A549 (cell line): Measurements from ENCODE around the gene CFAP119. TPM values are rescaled to one million over a fixed set of nuclear protein-coding genes. Genes with fewer than 3 reads are reported as not detected.

Source experiments
- ATAC-seq, 2 experiments: fragments of 200-7000 bp in 1 of 2; fragments of >200 bp in 1 of 2; cut with Nextera tagmentation in 1 of 2; cut with Tn5 transposase in 1 of 2; 3 replicates each; pipeline versions ENCODE4 v1.8.0 to v1.9.1; 2018 to 2020; ENCODE audit warnings: mild to moderate bottlenecking in 1 of 2, moderate library complexity in 1 of 2
- CTCF ChIA-PET: fragments of 300-600 bp; sonication (Branson Sonifier 250); formaldehyde crosslinking; extraction: SDS; loops from one replicate; lab custom pipeline; 2021; ENCODE audit warnings: antibody characterized with exemption, inconsistent platforms; lab: Yijun Ruan, JAX
- POLR2A ChIA-PET: fragments of 350-600 bp; formaldehyde crosslinking; extraction: SDS; loops from one replicate; lab custom pipeline; 2021; ENCODE audit warnings: antibody characterized with exemption, inconsistent platforms; lab: Yijun Ruan, JAX
- DNase-seq, 2 experiments: peaks; one replicate each; pipeline versions ENCODE4 v3.0.0 to v3.0.0-alpha.2; 2011 to 2016; ENCODE audit warnings: low read depth in 1 of 2, low spot score in 1 of 2
- FAIRE-seq: peaks from 2 replicates; lab custom pipeline; 2011; peaks lifted over from hg19 to GRCh38; lab: Jason Lieb, UNC
- H3K27ac ChIP-seq, 2 experiments: fragments of >200 bp; sonication (Bioruptor Twin); formaldehyde crosslinking; 3 replicates each; pipeline ENCODE4 v1.5.1; 2016 to 2017
- H3K4me1 ChIP-seq: fragments of >200 bp; sonication (Bioruptor Twin); formaldehyde crosslinking; 3 replicates; pipeline ENCODE4 v1.6.1; 2016
- H3K4me2 ChIP-seq: fragments of >200 bp; sonication (Bioruptor Twin); formaldehyde crosslinking; 3 replicates; pipeline ENCODE4 v1.6.1; 2016
- H3K4me3 ChIP-seq: fragments of >200 bp; sonication (Bioruptor Twin); formaldehyde crosslinking; 3 replicates; pipeline ENCODE4 v1.5.1; 2016
- H3K9me3 ChIP-seq: fragments of >200 bp; sonication (Bioruptor Twin); formaldehyde crosslinking; 3 replicates; pipeline ENCODE4 v1.6.1; 2016
- ATOH8 ChIP-seq: fragments of 250-450 bp; sonication (Bioruptor Pico); IDR thresholded peaks from 2 replicates; pipeline ENCODE4 v1.5.0; 2020; ENCODE audit warnings: low read depth, mild to moderate bottlenecking, moderate library complexity
- BHLHE40 ChIP-seq: IDR thresholded peaks from 2 replicates; pipeline ENCODE4 v1.6.1; 2012; ENCODE audit warnings: low read depth, low read length, inconsistent platforms
- CHD4 ChIP-seq: fragments of 200-600 bp; sonication (generic); IDR thresholded peaks from 2 replicates; pipeline ENCODE4 v1.6.1; 2016; ENCODE audit warnings: antibody characterized with exemption, mild to moderate bottlenecking, borderline replicate concordance
- CTCF ChIP-seq: fragments of >200 bp; sonication (Bioruptor Twin); formaldehyde crosslinking; IDR thresholded peaks from 3 replicates; pipeline ENCODE4 v1.5.1; 2016
- EP300 ChIP-seq, 2 experiments: fragments of >200 bp; sonication (Bioruptor Twin); formaldehyde crosslinking; IDR thresholded peaks; 2 replicates in 1 of 2; 3 replicates in 1 of 2; pipeline ENCODE4 v1.6.1; 2016 to 2017
- ESRRA ChIP-seq: fragments of 150-350 bp; IDR thresholded peaks from 2 replicates; pipeline ENCODE4 v1.6.1; 2014; ENCODE audit warnings: mild to moderate bottlenecking, low read length, borderline replicate concordance
- FOSB ChIP-seq: fragments of 250-450 bp; sonication (Bioruptor Pico); IDR thresholded peaks from 2 replicates; pipeline ENCODE4 v1.5.0; 2020; ENCODE audit warnings: mild to moderate bottlenecking, moderate library complexity
- FOSL2 ChIP-seq, 2 experiments: fragments of 450-650 bp in 1 of 2; fragments of >200 bp in 1 of 2; sonication (Bioruptor Twin) in 1 of 2; formaldehyde crosslinking; IDR thresholded peaks; 2 replicates each; pipeline versions ENCODE4 v1.5.0 to v1.6.1; 2016 to 2020; ENCODE audit warnings: mild to moderate bottlenecking in 1 of 2, moderate library complexity in 1 of 2
- FOXS1 ChIP-seq: fragments of 250-450 bp; sonication (Bioruptor Pico); IDR thresholded peaks from 2 replicates; pipeline ENCODE4 v1.5.0; 2020; ENCODE audit warnings: mild to moderate bottlenecking, moderate library complexity
- HDAC2 ChIP-seq: fragments of 200-600 bp; sonication (generic); IDR thresholded peaks from 2 replicates; pipeline ENCODE4 v1.6.1; 2016
- HES2 ChIP-seq: fragments of >200 bp; sonication (Bioruptor Twin); formaldehyde crosslinking; IDR thresholded peaks from 2 replicates; pipeline ENCODE4 v1.6.1; 2016
- HEYL ChIP-seq: fragments of 250-450 bp; sonication (Bioruptor Pico); IDR thresholded peaks from 2 replicates; pipeline ENCODE4 v1.8.0; 2021; ENCODE audit warnings: mild to moderate bottlenecking, moderate library complexity
- HOXA7 ChIP-seq: fragments of 250-450 bp; sonication (Bioruptor Pico); IDR thresholded peaks from 2 replicates; pipeline ENCODE4 v1.5.0; 2020; ENCODE audit warnings: mild to moderate bottlenecking, moderate library complexity
- KDM1A ChIP-seq: fragments of 200-600 bp; sonication (generic); IDR thresholded peaks from 2 replicates; pipeline ENCODE4 v1.6.1; 2016; ENCODE audit warnings: low read depth, mild to moderate bottlenecking
- KDM5A ChIP-seq: fragments of 200-600 bp; sonication (generic); IDR thresholded peaks from 2 replicates; pipeline ENCODE4 v1.6.1; 2016; ENCODE audit warnings: antibody characterized with exemption, mild to moderate bottlenecking
- NFE2L2 ChIP-seq: fragments of 150-350 bp; conservative IDR thresholded peaks from 2 replicates; pipeline ENCODE4 v1.6.1; 2014; ENCODE audit warnings: low read length
- PBX3 ChIP-seq: IDR thresholded peaks from 2 replicates; pipeline ENCODE4 v1.6.1; 2012
- RAD21 ChIP-seq, 2 experiments: fragments of >200 bp in 1 of 2; sonication (Bioruptor Twin) in 1 of 2; formaldehyde crosslinking in 1 of 2; IDR thresholded peaks in 1 of 2; conservative IDR thresholded peaks in 1 of 2; 2 replicates in 1 of 2; 3 replicates in 1 of 2; pipeline ENCODE4 v1.6.1; 2012 to 2018; ENCODE audit warnings: inconsistent platforms in 1 of 2
- REST ChIP-seq: fragments of 200-600 bp; sonication (generic); IDR thresholded peaks from 2 replicates; pipeline ENCODE4 v1.6.1; 2016; ENCODE audit warnings: antibody characterized with exemption, mild to moderate bottlenecking, moderate library complexity
- RFX5 ChIP-seq: fragments of 450-650 bp; IDR thresholded peaks from 2 replicates; pipeline ENCODE4 v1.7.1; 2014; ENCODE audit warnings: antibody characterized with exemption, mild to moderate bottlenecking, moderate library complexity
- SMC3 ChIP-seq: fragments of >200 bp; sonication (Bioruptor Twin); formaldehyde crosslinking; IDR thresholded peaks from 3 replicates; pipeline ENCODE4 v1.6.1; 2018; ENCODE audit warnings: inconsistent platforms
- SREBF2 ChIP-seq: fragments of 450-650 bp; IDR thresholded peaks from 2 replicates; pipeline ENCODE4 v1.6.1; 2014; ENCODE audit warnings: mild to moderate bottlenecking, moderate library complexity
- TFCP2L1 ChIP-seq: fragments of 250-450 bp; sonication (Bioruptor Pico); IDR thresholded peaks from 2 replicates; pipeline ENCODE4 v1.5.0; 2021; ENCODE audit warnings: mild to moderate bottlenecking
- WGBS: methylation state at CpG from one replicate; pipeline ENCODE4 v1.1.6; 2017; ENCODE audit errors: missing lambda C conversion rate; 5-methylcytosine and 5-hydroxymethylcytosine counted together
- polyA plus RNA-seq, 4 experiments: library from polyadenylated mRNA; depleted of rRNA in 3 of 4; stranded (reverse); fragments of >200 nt; fragmentation: RNase III in 1 of 4; extraction: RNeasy Plus Mini Kit Qiagen cat#74134 plus additional on column Dnase treatment in 1 of 4; gene quantifications; 2 replicates in 3 of 4; 3 replicates in 1 of 4; pipeline ENCODE4 v1.2.3, GENCODE V29; 2011 to 2017

The CFAP119 gene
- polyA plus RNA-seq, 2 of the 4 experiments (the other 2 are of a cell fraction) = 4.5 to 9.5 TPM

- no peak for FAIRE-seq
- POLR2A ChIA-PET = interaction anchor here (0.7 to 3.2 kb wide), 15 partner anchors 8 to 396 kb away, joined by 3 to 66 read pairs (median 6); partner anchors contain the start of genes FBRS, PHKG2 and ZNF629
- H3K4me2 ChIP-seq = peak overlapping the region; percentile 82
- H3K27ac ChIP-seq = peak overlapping the region; percentile 91 to 96
- peak in 1 of 2 experiments; percentile 24 for DNase-seq
- 68% methylated on average over 8 of the region's 8 CpGs for WGBS
- CTCF ChIA-PET = interaction anchor here (0.6 to 5.6 kb wide), 13 partner anchors 9 to 100 kb away, joined by 3 to 41 read pairs (median 5); partner anchors contain the start of gene ZNF629
- peaks cover 8% of the 10 kb centered on the region; the same call in 1 of the 3 replicates for H3K4me1 ChIP-seq
- H3K4me3 ChIP-seq = peak overlapping the region; percentile 74
- TF ChIP-seq REST = no peak
- peak; percentile 82; the same call in 1 of the 2 replicates for TF ChIP-seq KDM1A
- TF ChIP-seq HDAC2 = peak; percentile 84; the same call in 1 of the 2 replicates
- TF ChIP-seq CHD4 = peak; percentile 46; the same call in 1 of the 2 replicates
- no peaks in the 10 kb centered on the region for H3K9me3 ChIP-seq
- ATAC-seq = peak in 1 of 2 experiments; percentile 44; a peak in 4 of 6 replicates
These were observed 43.2 kb upstream of the CFAP119 start for GRCh38 chr16:30805056-30805369.

GRCh38 chr16:30802936-30803335 lies 41.1 kb upstream of the CFAP119 start:
- FAIRE-seq = no peak
- POLR2A ChIA-PET = interaction anchor here (0.6 kb wide), 1 partner anchor 102 kb away, joined by 5 read pairs; no protein-coding TSS in a partner anchor
- TF ChIP-seq SMC3 = no peak
- no peak for TF ChIP-seq BHLHE40
- TF ChIP-seq KDM1A = no peak
- TF ChIP-seq HES2 = no peak
- TF ChIP-seq RFX5 = no peak
- no peak for TF ChIP-seq HOXA7 (CRISPR knock-in tag)
- TF ChIP-seq KDM5A = no peak
- TF ChIP-seq HEYL = no peak
- TF ChIP-seq FOXS1 (CRISPR knock-in tag) = no peak
- no peak for TF ChIP-seq RAD21 (conservative IDR thresholded peaks at IDR 0.05 in 1 of 2, IDR thresholded peaks at IDR 0.05 in 1 of 2)
- TF ChIP-seq ESRRA = no peak
- no peak for TF ChIP-seq CTCF
- no peak for TF ChIP-seq ATOH8 (CRISPR knock-in tag)
- TF ChIP-seq SREBF2 = no peak
- no peak for TF ChIP-seq NFE2L2
- TF ChIP-seq FOSL2 (IDR thresholded peaks at IDR 0.05) = no peak
- TF ChIP-seq FOSL2 (CRISPR knock-in tag; IDR thresholded peaks at IDR 0.05) = no peak
- no peak for TF ChIP-seq EP300 (IDR thresholded peaks at IDR 0.05)
- TF ChIP-seq FOSB (CRISPR knock-in tag) = no peak
- TF ChIP-seq TFCP2L1 (CRISPR knock-in tag) = no peak
- TF ChIP-seq PBX3 = no peak

More at GRCh38 chr16:30802936-30803335, 41.1 kb upstream of the CFAP119 start:
- CTCF ChIA-PET = interaction anchor here (0.6 to 5.6 kb wide), 6 partner anchors 10 to 123 kb away, joined by 3 to 41 read pairs (median 4); no protein-coding TSS in a partner anchor
- Histone ChIP-seq H3K27ac (no peak overlapping the region), H3K4me2 (no peak overlapping the region), H3K4me1 (peaks cover 8% of the 10 kb centered on the region; the same call in 1 of the 3 replicates), H3K9me3 (no peaks in the 10 kb centered on the region), H3K4me3 (no peak overlapping the region)
- ATAC-seq (no peak), DNase-seq (no peak)
- WGBS = 86% methylated on average over 3 of the region's 3 CpGs
